ENCODE data around the gene TOX3.

GRCh38 chr16:52498328-52499059, 48.4 kb downstream of the TOX3 start:
- TF ChIP-seq CTCF (IDR thresholded peaks at IDR 0.05) (no peak), POLR2A (IDR thresholded peaks at IDR 0.05) (no peak), POLR2AphosphoS5 (IDR thresholded peaks at IDR 0.05) (no peak), EP300 (IDR thresholded peaks at IDR 0.05) (no peak)

Measured in upper lobe of left lung (tissue), 4 donors.